T-helper 17 cell (primary cell): ENCODE data around the gene TBC1D5. TPM values are rescaled to one million over a fixed set of nuclear protein-coding genes. Genes with fewer than 3 reads are reported as not detected.
"Not testable (repeated sequence)": the region's sequence is repeated elsewhere in the genome, so short reads cannot be mapped to it uniquely, and the experiment has no call there.

Experiments used
- ATAC-seq: fragments of 150-1000 bp; cut with Tn5 transposase; 2 replicates; pipeline ENCODE4 v1.10.0; 2021; ENCODE audit warnings: mild to moderate bottlenecking, moderate library complexity
- DNase-seq, 3 donors: peaks; one replicate each; pipeline versions ENCODE4 v3.0.0 to v3.0.0-alpha.2; 2020 to 2021
- H3K9me3 ChIP-seq: one replicate; pipeline ENCODE4 v1.7.0; 2013; ENCODE audit warnings: low read length, mild to moderate bottlenecking; ENCODE audit not compliant: control insufficient read depth, poor library complexity, severe bottlenecking
- H3K27ac Mint-ChIP-seq: one replicate; pipeline ENCODE4 v1.8.0; 2022; ENCODE audit warnings: mild to moderate bottlenecking, moderate library complexity, mixed read lengths
- H3K27me3 Mint-ChIP-seq: one replicate; pipeline ENCODE4 v1.8.0; 2022; ENCODE audit warnings: mixed read lengths
- H3K36me3 Mint-ChIP-seq: one replicate; pipeline ENCODE4 v1.8.0; 2022; ENCODE audit warnings: low read depth, mixed read lengths
- H3K4me1 Mint-ChIP-seq: one replicate; pipeline ENCODE4 v1.8.0; 2022; ENCODE audit warnings: mild to moderate bottlenecking, mixed read lengths
- H3K4me3 Mint-ChIP-seq: one replicate; pipeline ENCODE4 v1.8.0; 2022; ENCODE audit warnings: mild to moderate bottlenecking, moderate library complexity, mixed read lengths
- total RNA-seq, 4 donors: library from RNA in 2 of 4; stranded (reverse) in 2 of 4; gene quantifications; one replicate each; pipeline ENCODE4 v1.2.3 and lab custom pipeline; 2022 to 2026

TBC1D5 gene
- total RNA-seq, 2 donors from 2014 or later = 53.7 to 58.4 TPM

GRCh38 chr3:17508180-17508752 is 234.2 kb downstream of the TBC1D5 start:
- no peak for DNase-seq
- no peaks in the 10 kb centered on the region for H3K4me1 Mint-ChIP-seq
- no peak overlapping the region for H3K4me3 Mint-ChIP-seq
- H3K27ac Mint-ChIP-seq = no peak overlapping the region
- no peak for ATAC-seq
- H3K27me3 Mint-ChIP-seq = no peaks in the 10 kb centered on the region
- no peaks in the 10 kb centered on the region for H3K9me3 ChIP-seq
- H3K36me3 Mint-ChIP-seq = peaks cover 2% of the 10 kb centered on the region

- H3K27me3 Mint-ChIP-seq = no peaks in the 10 kb centered on the region
- peaks cover 2% of the 10 kb centered on the region for H3K36me3 Mint-ChIP-seq
- no peak overlapping the region for H3K27ac Mint-ChIP-seq
- no peaks in the 10 kb centered on the region for H3K4me1 Mint-ChIP-seq
- H3K9me3 ChIP-seq = no peaks in the 10 kb centered on the region
- no peak overlapping the region for H3K4me3 Mint-ChIP-seq
- DNase-seq (no peak), ATAC-seq (no peak)
Observed at GRCh38 chr3:17507480-17507879, 235.0 kb downstream of the TBC1D5 start.

GRCh38 chr3:17505856-17506255 is 236.6 kb downstream of the TBC1D5 start:
- Mint-ChIP-seq H3K27ac (no peak overlapping the region), H3K4me1 (no peaks in the 10 kb centered on the region), H3K27me3 (no peaks in the 10 kb centered on the region), H3K36me3 (peaks cover 2% of the 10 kb centered on the region), H3K4me3 (no peak overlapping the region)
- no peak for DNase-seq
- no peaks in the 10 kb centered on the region for H3K9me3 ChIP-seq
- no peak for ATAC-seq

DNA sequence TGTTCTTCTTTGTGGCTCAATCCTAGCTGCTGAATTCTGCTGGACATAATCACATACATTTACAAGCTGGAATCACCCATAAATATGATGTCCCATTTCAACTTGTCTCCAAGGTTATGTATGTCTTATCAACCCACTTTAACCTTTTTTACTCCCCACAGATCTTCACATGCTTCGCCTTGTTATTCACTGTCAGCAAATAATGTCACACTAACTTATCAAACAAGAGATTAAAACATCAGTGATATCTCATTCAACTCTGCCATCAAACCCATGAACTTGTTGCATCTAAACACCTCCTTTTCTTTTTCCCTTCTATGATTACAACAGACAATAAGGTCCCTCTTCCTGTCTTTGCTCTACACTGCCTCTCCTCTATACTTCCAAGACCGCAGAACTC is 240.7 kb downstream of the TBC1D5 start:
- H3K27ac Mint-ChIP-seq = no peak overlapping the region

DNA sequence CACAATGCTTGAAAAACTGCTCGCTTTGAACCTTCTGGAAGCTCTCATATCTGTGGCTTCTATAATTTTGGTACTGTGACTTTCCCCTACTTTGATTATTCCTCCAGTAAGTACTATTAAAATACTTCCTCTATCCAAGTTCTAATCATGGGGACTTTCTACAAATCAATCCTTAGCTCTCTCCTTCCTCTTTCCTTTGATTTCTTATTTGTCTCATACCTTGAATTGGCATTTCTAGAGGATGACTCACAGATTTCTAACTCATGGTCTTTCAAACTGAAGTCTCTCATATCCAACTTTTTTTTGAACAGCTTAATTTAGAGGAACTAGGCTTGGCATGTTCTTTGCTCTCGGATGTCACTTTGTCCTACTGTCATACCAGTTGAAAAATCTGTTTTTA is 241.8 kb downstream of the TBC1D5 start:
- peaks cover 3% of the 10 kb centered on the region for H3K4me1 Mint-ChIP-seq
- ATAC-seq (no peak), DNase-seq (no peak)
- peaks cover 7% of the 10 kb centered on the region for H3K36me3 Mint-ChIP-seq
- H3K9me3 ChIP-seq = no peaks in the 10 kb centered on the region
- no peaks in the 10 kb centered on the region for H3K27me3 Mint-ChIP-seq
- H3K27ac Mint-ChIP-seq = no peak overlapping the region
- no peak overlapping the region for H3K4me3 Mint-ChIP-seq

More for the DNA sequence above, 240.7 kb downstream of the TBC1D5 start:
- no peaks in the 10 kb centered on the region for H3K27me3 Mint-ChIP-seq
- ATAC-seq = no peak
- H3K4me1 Mint-ChIP-seq = peaks cover 3% of the 10 kb centered on the region
- H3K36me3 Mint-ChIP-seq = peaks cover 2% of the 10 kb centered on the region
- no peak overlapping the region for H3K4me3 Mint-ChIP-seq
- no peaks in the 10 kb centered on the region for H3K9me3 ChIP-seq
- DNase-seq = no peak

- H3K9me3 ChIP-seq = no peaks in the 10 kb centered on the region
- DNase-seq = no peak
- H3K36me3 Mint-ChIP-seq = peaks cover 9% of the 10 kb centered on the region
- no peak overlapping the region for H3K4me3 Mint-ChIP-seq
- H3K27ac Mint-ChIP-seq = no peak overlapping the region
- no peak for ATAC-seq
- H3K4me1 Mint-ChIP-seq = peaks cover 3% of the 10 kb centered on the region
- no peaks in the 10 kb centered on the region for H3K27me3 Mint-ChIP-seq
Observed at GRCh38 chr3:17494117-17494809, 248.2 kb downstream of the TBC1D5 start.

GRCh38 chr3:17491601-17492000 is 250.8 kb downstream of the TBC1D5 start:
- Mint-ChIP-seq H3K4me1 (no peaks in the 10 kb centered on the region), H3K36me3 (peaks cover 9% of the 10 kb centered on the region), H3K27me3 (no peaks in the 10 kb centered on the region), H3K27ac (no peak overlapping the region), H3K4me3 (no peak overlapping the region)
- ATAC-seq = no peak
- DNase-seq = no peak
- no peaks in the 10 kb centered on the region for H3K9me3 ChIP-seq

DNA sequence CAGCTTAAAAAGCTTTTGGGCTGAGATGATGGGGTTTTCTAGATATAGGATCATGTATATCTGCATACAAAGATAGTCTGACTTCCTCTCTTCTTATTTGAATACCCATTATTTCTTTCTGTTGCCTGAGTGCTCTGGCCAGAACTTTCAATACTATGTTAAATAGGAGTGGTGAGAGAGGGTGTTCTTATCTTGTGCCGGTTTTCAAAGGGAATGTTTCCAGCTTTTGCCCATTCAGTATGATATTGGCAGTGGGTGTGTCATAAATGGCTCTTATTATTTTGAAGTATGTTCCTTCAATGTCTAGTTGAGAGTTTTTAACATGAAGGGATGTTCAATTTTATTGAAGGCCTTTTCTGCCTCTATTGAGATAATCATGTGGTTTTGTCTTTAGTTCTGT is 251.2 kb downstream of the TBC1D5 start:
- H3K27me3 Mint-ChIP-seq, H3K4me3 Mint-ChIP-seq, DNase-seq, H3K36me3 Mint-ChIP-seq, ATAC-seq, H3K4me1 Mint-ChIP-seq, H3K27ac Mint-ChIP-seq, H3K9me3 ChIP-seq: not testable (repeated sequence)

DNA sequence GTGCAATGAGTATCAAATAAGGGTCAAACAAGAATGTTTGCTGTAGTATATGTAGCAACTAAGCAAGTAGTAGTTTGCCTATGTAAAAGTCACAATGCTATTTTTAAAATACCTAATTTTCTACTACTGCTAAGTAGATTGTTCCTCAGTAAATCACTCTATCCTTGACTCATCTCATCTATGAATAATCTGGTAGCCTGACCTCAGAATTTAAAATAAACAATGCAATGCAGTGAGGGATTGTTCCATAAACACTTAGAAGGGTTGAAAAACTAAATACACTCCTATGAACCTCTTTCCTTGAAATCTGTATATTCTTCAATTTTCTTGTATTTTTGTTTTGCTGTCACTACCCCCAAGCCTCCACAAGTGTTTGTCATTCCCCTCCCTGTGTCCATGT is 253.3 kb downstream of the TBC1D5 start:
- Mint-ChIP-seq H3K36me3 (peaks cover 4% of the 10 kb centered on the region), H3K4me1 (no peaks in the 10 kb centered on the region), H3K4me3 (no peak overlapping the region), H3K27me3 (no peaks in the 10 kb centered on the region), H3K27ac (no peak overlapping the region)
- H3K9me3 ChIP-seq = no peaks in the 10 kb centered on the region
- no peak for DNase-seq
- ATAC-seq = no peak

DNA sequence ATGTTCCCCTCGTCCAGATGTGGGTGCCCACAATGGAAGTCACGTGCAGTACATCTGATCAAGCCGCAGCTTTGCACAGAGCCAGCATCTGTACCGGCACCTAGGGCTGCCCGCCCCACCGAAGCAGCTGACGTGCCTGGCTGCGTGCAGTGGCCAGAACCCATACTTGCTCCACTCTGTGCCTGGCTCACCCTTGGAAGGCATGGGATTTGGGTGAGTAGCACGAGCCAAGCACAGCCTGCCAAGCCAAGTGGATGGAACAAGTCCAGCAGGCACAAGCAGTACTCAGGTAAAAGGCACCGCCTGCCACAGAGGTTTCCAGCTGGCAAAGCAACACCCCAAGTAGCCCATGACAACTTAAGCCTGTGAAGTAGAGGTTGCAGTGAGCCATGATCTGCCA is 261.3 kb downstream of the TBC1D5 start:
- no peaks in the 10 kb centered on the region for H3K9me3 ChIP-seq
- H3K4me3 Mint-ChIP-seq = no peak overlapping the region
- ATAC-seq (no peak), DNase-seq (no peak)
- no peaks in the 10 kb centered on the region for H3K4me1 Mint-ChIP-seq
- no peak overlapping the region for H3K27ac Mint-ChIP-seq
- no peaks in the 10 kb centered on the region for H3K27me3 Mint-ChIP-seq
- no peaks in the 10 kb centered on the region for H3K36me3 Mint-ChIP-seq

GRCh38 chr3:17479681-17480405 is 262.6 kb downstream of the TBC1D5 start:
- ATAC-seq (no peak), DNase-seq (no peak)
- H3K4me3 Mint-ChIP-seq = no peak overlapping the region
- H3K27ac Mint-ChIP-seq = no peak overlapping the region
- peaks cover 8% of the 10 kb centered on the region for H3K4me1 Mint-ChIP-seq
- no peaks in the 10 kb centered on the region for H3K9me3 ChIP-seq
- peaks cover 2% of the 10 kb centered on the region for H3K36me3 Mint-ChIP-seq
- H3K27me3 Mint-ChIP-seq = no peaks in the 10 kb centered on the region

- H3K36me3 Mint-ChIP-seq = peaks cover 2% of the 10 kb centered on the region
- ATAC-seq = no peak
- H3K27me3 Mint-ChIP-seq = no peaks in the 10 kb centered on the region
Observed at GRCh38 chr3:17478673-17479072, 263.8 kb downstream of the TBC1D5 start.

GRCh38 chr3:17473761-17474160 is 268.7 kb downstream of the TBC1D5 start:
- H3K27me3 Mint-ChIP-seq = no peaks in the 10 kb centered on the region
- no peak overlapping the region for H3K4me3 Mint-ChIP-seq
- H3K27ac Mint-ChIP-seq = no peak overlapping the region
- peaks cover 4% of the 10 kb centered on the region for H3K36me3 Mint-ChIP-seq
- DNase-seq (no peak), ATAC-seq (no peak)
- H3K9me3 ChIP-seq = no peaks in the 10 kb centered on the region
- peaks cover 10% of the 10 kb centered on the region for H3K4me1 Mint-ChIP-seq

More at GRCh38 chr3:17478673-17479072, 263.8 kb downstream of the TBC1D5 start:
- Mint-ChIP-seq H3K4me3 (no peak overlapping the region), H3K27ac (no peak overlapping the region), H3K4me1 (peaks cover 10% of the 10 kb centered on the region)
- DNase-seq = no peak
- no peaks in the 10 kb centered on the region for H3K9me3 ChIP-seq
